ENCODE data around the gene CCL25.
"Not testable (repeated sequence)": the region's sequence is repeated elsewhere in the genome, so short reads cannot be mapped to it uniquely, and the experiment has no call there.

The CCL25 gene

DNA sequence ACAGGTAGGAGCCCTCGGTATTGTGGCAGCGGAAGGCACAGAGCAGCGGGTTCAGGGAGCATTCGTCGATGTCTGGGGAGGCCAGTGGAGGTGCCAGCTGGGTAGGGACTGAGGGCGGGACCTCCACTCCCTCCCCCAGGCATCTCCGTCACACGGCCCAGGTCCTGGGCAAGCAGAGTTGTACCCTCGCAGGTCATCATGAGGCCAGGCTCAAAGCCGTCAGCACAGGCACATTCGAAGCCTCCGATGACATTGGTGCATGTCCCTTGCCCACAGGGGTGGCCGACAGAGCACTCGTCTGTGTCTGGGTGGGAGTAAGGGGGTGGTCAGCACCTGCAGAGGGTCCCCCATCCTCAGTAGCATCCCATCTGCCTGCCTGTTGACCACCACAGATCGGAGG is 35.3 kb downstream of the CCL25 start:
- no peak for DNase-seq

DNA sequence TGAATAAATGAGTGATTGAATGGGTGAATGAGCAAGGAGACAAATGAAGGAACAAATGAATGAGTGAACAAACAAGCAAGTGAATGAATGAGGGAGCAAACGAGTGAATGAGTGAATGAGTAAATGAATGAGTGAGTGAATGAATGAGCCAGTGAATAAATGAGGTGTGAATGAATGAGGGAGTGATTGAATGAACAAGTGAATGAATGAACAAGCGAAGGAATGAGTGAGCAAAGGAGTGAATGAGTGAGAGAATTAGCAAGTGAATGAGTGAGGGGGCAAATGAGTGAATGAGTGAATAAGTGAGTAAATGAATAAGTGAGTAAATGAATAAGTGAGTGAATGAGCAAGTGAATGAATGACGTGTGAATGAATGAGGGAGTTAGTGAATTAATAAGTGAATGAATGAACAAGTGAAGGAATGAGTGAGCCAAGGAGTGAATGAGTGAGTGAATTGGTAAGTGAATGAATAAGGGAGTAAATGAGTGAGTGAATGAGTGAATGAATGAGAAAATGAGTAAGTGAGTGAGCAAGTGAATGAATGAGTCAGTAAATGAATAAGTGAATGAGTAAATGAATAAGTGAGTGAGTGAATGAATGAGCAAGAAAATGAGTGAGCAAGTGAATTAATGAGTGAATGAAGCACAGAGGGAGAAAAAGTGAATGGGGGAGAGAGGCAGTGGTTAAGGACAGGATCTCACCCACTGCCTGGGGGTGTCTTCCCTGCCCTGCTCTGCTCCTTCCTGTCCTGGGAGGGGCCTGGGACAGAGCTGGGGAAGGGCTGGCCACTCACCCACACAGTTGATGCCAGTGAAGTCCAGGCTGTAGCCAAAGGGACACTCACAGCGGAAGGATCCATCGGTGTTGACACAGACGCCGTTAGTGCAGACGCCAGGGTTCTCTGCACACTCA is 36.4 kb downstream of the CCL25 start:
- DNase-seq = no peak

DNA sequence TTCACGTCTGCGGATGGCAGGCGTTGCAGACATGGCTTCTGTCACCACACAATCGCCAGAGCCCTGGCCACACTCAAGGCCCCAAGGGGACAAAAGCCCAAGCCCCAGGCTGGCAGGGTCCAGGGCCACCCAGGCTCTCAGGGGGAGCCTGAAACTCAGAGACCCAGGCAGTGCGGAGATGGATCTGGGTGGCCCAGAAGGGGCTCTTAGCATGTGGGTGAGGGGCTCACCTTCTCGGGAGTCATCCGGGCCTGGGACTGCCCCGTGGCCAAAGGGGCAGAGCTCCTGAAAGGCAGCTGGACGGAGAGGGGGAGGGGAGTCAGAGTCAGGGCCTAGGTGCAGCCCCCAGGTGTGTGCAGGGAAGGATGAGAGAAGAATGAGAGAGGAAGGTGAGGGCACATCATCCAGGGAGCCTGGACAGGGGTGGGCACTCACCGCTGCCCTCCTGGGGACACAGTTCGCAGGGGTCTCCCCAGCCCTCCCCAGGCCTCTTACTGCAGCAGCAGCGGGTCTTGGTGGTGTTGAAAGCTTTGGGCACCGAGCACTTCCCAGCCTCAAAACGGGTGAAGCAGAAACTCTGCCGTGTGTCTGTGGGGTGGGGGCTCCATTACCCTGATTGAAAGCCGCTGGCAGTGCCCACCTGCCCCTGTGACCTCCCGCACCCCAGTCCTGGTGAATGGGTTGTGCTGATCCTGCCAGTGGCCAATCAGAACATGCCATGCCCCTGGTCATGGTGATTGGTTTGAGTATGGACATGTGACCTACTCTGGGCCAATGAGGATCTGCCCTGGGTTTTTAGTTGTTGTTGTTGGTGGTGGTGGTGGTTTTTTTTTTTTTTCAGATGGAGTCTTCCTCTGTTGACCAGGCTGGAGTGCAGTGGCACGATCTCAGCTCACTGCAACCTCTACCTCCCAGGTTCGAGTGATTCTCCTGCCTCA is 37.4 kb downstream of the CCL25 start:
- DNase-seq = no peak

DNA sequence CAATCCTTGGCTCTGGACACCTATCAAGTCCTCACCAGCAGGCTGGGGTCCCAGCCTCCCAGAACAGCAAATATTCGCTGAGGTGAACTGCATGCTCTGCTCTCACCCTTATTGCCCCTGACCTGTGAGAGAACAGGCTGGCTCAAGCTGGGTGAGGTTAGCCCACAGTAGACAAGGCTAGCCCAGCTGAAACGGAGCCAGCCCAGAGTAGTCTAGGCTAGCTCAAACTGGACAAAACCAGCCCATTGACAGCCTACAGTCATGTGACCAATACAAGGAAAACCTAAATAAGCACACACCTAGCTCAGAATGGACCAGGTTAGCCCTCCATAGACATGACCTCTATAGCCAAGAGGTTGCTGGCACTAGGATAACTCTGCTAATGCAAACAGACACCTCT is 38.4 kb downstream of the CCL25 start:
- DNase-seq = no peak

DNA sequence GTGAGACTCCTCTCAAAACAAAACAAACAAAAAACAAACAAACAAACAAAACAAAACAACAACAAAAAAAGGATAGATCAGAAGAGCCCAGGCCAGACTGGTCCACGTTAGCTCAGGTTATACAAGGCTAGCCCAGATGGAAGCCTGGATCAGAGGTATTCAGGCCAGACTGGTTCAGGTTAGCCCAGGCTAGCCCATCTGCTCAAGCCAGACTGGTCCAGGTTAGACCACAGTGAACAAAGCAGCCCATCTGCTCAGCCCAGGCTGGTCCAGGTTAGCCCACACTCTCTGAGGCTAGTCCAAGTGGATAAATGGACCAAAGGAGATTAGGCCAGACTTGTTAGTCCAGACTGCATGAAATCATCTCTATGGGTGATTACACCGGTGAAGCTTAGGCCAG is 41.2 kb downstream of the CCL25 start:
- no peak for DNase-seq

DNA sequence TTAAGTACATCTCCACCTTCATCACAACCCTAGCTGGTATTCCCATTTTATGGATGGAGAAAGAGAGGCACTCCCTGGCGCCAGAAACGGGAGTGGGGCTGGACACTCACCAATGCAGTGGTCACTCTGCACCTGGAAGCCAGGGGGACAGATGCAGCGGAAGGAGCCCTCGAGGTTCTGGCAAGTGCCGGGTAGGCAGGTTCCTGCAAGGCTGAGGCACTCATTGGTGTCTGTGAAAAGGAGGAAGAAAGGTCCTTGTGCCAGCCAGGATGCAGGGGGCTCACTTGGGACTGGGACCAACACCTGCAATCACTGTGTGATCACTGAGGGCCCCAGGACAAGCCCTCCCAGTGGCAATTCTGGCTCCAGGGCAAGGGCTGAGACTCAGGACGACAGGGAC is 41.8 kb downstream of the CCL25 start:
- no peak for DNase-seq

DNA sequence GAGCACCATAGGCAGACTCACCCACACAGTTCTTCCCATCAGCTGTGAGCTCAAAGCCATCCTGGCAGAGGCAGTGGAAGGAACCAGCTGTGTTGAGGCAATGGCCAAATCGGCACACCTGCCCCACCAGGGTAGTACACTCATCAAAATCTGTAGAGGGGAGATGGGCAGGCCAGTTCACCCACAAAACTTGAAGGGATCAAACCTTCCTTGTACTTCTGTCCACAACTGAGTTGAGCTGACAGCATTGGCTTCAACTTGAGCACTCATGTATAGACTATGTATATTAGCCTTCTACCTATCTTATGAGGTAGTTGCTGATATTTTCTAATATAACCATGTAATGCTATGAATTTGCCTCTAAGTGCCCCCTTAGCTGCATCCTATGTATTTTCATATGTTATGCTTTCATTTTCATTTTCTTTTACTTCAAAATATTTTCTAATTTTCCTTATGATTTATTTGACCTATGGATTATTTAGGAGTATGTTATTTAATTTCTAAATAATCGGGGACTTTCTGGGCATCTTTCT is 42.9 kb downstream of the CCL25 start:
- no peak for DNase-seq

DNA sequence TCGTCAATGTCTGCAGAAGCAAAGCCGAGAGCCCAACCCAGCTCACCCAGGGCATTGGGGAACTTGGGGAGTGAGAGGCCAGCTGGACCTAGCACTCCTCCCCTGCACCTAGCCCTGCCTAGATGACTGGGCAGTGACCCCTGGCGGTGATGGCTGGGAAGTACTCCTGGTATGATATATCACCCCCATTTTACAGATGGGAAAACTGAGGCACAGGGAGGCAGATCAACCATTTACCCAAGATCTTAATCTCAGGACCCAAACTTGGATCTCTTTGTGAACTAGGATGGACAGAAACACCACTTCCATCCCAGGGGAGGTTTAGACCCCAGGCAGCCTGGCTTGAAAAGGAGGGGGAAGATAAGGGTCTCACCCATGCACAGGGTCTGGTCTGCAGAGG is 43.5 kb downstream of the CCL25 start:
- no peak for DNase-seq

DNA sequence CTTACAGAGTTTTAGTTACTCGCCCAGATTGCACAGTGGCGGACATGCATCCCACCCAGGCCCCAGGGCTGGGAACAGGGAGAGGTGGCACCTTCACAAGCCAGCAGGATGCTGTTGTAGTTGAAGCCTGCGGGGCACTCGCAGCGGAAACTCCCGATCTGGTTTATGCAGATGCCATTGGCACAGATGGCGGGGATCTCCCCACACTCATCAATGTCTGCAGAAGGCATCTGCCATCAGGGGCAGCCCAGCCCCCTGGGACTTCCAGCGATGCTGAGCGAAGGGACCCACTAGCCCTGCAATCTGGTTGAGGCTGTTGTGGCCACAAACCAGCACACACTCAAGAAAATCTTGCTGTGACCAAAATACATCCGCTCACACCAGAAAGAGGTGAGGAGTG is 44.6 kb downstream of the CCL25 start:
- no peak for DNase-seq

DNA sequence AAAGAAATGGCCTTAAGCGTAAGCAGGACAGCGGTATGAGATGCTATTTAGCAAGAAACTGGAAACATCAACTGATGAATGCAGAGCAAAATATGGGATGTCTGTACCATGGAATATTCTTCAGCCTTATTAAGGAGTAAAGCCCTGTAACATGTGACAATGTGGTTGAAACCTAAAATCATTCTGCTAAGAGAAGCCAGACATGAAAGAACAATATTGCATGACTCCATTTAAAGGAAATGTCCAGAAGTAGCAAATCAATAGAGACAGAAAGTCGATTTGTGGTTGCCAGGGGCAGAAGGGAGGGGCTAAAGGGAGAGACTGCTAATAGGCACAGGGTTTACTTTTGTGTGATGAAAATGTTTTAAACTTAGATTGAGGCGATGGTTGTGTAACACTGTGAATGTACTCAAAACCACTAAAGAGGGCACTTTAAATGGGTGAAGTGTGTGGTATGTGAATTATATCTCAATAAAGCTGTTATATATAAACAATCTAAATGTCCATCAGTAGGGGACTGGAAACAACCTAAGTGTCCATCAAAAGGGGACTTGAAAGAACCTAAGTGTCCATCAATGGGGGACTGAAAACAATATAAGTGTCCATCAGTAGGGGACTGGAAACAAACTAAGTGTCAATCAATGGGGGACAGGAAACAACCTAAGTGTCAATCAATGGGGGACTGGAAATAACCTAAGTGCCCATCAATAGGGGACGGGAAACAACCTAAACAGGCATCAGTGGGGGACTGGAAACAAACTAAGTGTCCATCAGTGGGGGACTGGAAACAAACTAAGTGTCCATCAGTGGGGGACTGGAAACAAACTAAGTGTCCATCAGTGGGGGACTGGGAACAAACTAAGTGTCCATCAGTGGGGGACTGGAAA is 45.4 kb downstream of the CCL25 start:
- DNase-seq = no peak

DNA sequence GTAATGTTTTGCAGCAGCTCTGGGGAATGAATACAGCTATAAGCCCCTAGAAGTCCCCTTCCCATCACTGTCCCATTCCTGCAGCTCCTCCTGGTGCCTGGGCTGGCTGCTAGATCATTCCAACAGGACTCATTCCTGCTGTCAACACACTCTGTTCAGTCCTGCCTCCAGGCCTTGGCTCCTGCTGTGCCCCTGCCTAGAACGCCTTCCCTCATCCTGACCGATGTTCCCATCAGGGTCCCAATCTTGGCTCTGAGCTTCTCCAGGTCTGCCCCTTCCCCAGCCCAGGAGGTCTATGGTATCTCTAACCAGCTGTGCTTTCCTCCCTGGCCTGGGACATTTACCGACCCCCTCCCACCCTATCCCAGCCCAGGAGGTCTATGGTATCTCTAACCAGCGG is 48.8 kb downstream of the CCL25 start:
- no peak for DNase-seq

DNA sequence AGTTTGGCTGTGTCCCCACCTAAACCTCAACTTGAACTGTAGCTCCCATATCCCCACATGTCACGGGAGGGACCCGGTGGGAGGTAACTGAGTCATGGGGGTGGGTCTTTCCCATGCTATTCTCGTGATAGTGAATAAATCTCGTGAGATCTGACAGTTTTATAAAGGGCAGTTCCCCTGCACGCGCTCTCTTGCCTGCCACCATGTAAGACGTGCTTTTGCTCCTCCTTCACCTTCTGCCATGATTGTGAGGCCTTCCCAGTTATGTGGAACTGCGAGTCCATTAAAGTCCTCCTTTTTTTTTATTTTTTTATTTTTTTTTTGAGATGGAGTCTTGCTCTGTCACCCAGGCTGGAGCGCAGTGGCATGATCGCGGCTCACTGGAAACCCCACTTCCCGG is 49.4 kb downstream of the CCL25 start:
- not testable (repeated sequence) for DNase-seq

DNA sequence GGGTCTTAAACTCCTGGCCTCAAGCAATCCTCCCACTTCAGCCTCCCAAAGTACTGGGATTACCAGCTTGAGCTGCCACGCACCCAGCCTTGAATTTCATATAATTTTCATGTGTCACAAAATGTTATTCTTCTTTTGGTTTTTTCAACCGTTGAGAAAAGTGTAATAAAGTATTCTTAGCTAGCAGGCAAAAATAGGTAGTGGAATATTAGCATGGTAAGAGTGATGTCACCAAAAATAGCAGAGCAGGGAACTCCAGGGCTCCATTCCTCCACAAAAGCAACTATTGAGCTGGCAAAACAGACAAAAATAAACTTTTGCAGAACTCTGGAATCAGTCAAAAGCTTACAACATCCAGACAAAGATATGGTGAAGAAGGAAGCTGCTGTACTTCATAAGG is 52.9 kb downstream of the CCL25 start:
- no peak for DNase-seq

DNA sequence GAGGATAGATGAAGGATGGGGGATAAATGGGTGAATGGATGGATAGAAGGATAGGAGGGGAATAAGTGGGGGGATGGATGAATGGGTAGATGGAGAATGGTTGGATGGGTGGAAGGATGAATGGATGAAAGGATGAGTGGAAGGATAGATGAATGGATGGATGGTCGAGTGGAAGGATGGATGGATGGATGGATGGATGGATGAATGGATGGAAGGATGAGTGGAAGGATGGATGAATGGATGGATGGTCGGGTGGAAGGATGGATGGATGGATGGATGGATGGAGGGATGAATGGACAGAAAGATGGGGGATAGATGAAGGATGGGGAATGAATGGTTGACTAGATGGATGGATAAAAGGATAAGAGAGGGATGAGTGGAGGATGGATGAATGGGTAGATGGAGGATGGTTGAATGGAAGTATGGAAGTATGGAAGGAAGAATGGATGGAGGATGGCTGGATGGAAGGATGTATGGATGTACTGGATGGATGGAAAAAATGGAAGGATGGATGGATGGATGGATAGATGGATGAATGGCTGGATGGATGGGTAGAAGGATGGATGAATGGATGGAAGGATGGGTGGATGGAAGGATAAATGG is 54.8 kb downstream of the CCL25 start:
- no peak for DNase-seq

DNA sequence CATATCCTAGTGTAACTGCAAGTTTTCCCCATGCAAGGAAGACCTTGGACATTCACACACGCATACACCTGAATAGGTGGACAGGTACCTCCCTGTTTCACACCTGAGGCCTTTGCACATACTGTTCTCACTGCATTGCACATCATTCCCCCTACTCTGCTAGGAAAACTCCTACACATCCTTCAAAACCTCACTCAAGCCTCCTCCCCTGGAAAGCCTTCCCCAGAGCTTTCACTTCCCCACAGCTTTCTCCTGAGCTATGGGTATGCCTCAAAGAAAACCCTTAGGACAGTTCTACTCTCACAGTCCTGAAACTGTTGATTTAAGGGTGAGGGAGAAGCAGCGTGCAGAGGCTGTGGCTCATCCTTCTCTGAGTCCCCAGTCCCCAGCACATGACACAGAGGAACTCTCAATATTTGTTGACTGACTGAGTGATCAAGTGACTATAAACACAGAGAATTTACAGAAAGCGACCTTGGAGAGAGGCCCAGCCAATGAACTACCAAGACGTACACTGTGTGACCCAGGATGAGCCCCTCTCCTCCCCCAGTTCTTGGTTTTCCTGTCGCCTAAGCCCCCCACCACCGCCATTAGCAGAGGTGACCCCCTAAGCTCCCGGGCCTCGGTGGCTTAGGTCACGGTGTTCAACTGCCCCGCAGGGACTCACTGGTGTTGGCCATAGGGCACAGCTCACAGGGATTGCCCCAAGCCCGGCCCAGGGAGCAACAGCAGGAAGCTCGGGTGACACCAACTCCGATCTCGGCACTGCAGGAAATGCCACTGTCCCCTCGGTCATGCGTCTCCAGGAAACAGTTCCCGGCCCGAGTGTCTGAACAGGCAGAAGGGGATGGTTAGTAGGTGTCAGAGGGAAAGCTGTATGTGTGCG is 56.2 kb downstream of the CCL25 start:
- DNase-seq = no peak

DNA sequence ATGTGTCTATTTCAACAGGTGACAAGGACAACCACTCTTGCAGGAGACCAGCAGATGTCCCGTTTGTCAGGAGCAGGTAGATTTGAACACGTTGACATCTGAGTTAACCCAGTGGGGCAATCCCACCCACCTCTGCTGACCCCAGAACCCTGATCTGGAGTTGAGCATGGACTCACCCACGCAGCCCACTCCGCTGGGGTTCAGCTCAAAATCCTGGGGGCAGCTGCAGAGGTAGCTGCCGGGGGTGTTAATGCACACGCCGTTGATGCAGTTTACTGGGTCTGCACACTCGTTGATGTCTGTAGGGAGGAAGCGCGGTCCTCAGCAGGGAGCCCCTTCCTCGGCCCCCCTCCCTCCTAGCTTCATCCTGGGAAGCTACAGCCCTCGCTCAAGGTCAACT is 56.9 kb downstream of the CCL25 start:
- DNase-seq = no peak

DNA sequence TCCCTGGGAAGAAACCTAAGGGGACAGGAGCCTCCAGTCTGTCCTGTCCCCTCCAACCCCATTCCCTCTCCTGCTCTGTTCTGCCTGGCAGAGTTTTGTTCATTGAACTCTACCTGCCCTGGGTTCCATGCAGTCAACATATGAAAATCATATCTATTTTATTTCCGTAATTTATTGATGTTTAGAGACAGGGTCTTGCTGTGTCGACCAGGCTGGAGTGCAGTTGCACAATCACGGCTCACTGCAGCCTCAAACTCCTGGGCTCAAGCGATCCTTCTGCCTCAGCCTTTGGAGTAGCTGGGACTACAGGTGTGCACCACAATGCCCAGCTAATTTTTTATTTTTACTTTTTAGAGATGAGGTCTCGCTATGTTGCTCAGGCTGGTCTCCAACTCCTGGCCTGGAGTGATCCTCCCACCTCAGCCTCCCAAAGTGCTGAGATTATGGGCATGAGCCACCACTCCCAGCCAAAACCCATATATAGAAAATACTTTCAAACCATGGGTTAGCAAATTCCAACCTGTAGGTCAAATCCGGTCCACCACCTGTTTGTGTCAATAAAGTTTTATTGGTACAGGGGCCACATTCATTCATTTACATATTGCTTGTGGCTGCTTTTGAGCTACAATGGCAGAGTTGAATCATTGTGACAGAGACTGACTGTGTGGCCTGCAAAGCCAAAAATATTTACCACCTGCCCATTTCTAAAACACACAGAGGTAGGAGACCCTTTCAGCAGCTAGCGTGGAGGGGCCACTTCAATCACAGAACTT is 57.5 kb downstream of the CCL25 start:
- DNase-seq = no peak

DNA sequence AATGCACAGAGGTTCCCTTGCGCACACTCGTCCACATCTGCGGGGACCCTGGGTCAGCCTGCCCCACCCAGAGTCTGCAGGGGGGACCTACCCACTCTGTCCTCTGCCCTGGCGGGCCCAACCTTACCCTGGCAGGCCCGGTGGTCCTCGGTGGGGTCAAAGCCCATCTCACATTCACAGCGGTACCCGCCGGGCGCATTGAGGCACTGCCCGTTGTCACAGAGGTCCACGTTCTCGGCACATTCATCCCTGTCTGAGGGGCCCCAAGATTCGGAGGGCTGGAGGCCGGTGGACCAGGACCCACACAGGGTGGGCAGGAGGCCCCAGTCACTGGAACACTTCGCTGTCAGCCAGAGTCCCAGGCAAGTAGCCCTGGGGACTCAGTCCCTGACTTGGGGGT is 58.4 kb downstream of the CCL25 start:
- DNase-seq = no peak

DNA sequence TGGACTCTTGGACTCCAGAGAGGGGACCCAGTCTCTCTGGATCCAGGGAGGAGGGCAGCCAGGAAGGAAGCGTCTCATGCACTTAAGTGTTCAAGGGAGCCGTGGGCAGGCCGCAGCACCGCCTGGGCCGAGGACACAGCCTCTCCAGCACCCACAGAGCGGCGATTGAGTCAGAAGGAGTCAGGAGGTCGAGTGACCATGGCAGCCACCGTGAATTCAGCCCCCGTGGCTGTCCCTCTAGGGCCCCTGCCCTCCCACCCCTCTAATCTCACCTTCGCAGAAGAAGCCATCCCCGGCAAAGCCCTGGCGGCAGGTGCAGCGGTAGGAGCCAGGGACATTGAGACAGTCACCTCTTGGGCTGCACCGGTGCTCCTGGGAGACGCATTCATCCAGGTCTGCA is 58.8 kb downstream of the CCL25 start:
- no peak for DNase-seq

Measured in NCI-H526 (cell line).